H9 (cell line): Measurements from ENCODE around the gene HIPK1. TPM values are rescaled to one million over a fixed set of nuclear protein-coding genes. Genes with fewer than 3 reads are reported as not detected.

Source experiments
- DNase-seq: peaks from one replicate; pipeline ENCODE4 v3.0.0-alpha.2; 2017
- H2AFZ ChIP-seq: one replicate; pipeline ENCODE4 v1.6.1; 2013; ENCODE audit warnings: mild to moderate bottlenecking, low read length, control low read depth, moderate library complexity
- H2AK5ac ChIP-seq: 2 replicates; pipeline ENCODE4 v1.6.1; 2013; ENCODE audit warnings: low read length, control low read depth, mixed read lengths; ENCODE audit not compliant: insufficient read length
- H2BK120ac ChIP-seq: one replicate; pipeline ENCODE4 v1.6.1; 2013; ENCODE audit warnings: low read depth, mild to moderate bottlenecking, low read length, control low read depth, inconsistent platforms; ENCODE audit not compliant: poor library complexity, severe bottlenecking
- H2BK12ac ChIP-seq: 2 replicates; pipeline ENCODE4 v1.6.1; 2013; ENCODE audit warnings: low read length, control low read depth, mixed read lengths, low read depth; ENCODE audit not compliant: insufficient read length
- H2BK15ac ChIP-seq: 2 replicates; pipeline ENCODE4 v1.6.1; 2013; ENCODE audit warnings: low read depth, low read length, control low read depth
- H2BK20ac ChIP-seq: one replicate; pipeline ENCODE4 v1.6.1; 2013; ENCODE audit warnings: low read depth, mild to moderate bottlenecking, low read length, control low read depth, inconsistent platforms; ENCODE audit not compliant: poor library complexity, severe bottlenecking
- H2BK5ac ChIP-seq: 2 replicates; pipeline ENCODE4 v1.6.1; 2013; ENCODE audit warnings: low read length, control low read depth, mixed read lengths; ENCODE audit not compliant: insufficient read length
- H3K14ac ChIP-seq: 2 replicates; pipeline ENCODE4 v1.6.1; 2013; ENCODE audit warnings: low read length, control low read depth; ENCODE audit not compliant: insufficient read depth
- H3K18ac ChIP-seq: 2 replicates; pipeline ENCODE4 v1.6.1; 2013; ENCODE audit warnings: low read depth, mild to moderate bottlenecking, mixed read lengths, low read length, control low read depth; ENCODE audit not compliant: insufficient read length
- H3K23ac ChIP-seq: 2 replicates; pipeline ENCODE4 v1.6.1; 2013; ENCODE audit warnings: low read length, control low read depth, mixed read lengths, low read depth; ENCODE audit not compliant: insufficient read length
- H3K23me2 ChIP-seq: 2 replicates; pipeline ENCODE4 v1.6.1; 2013; ENCODE audit warnings: low read depth, mild to moderate bottlenecking, mixed read lengths, low read length, control low read depth; ENCODE audit not compliant: insufficient read length, poor library complexity, severe bottlenecking
- H3K27ac ChIP-seq: 2 replicates; pipeline ENCODE4 v1.5.1; 2013; ENCODE audit warnings: low read length, control low read depth, mixed read lengths, low read depth; ENCODE audit not compliant: insufficient read length
- H3K27me3 ChIP-seq: 2 replicates; pipeline ENCODE4 v1.6.1; 2013; ENCODE audit warnings: low read length, control low read depth, inconsistent platforms; ENCODE audit not compliant: insufficient read depth
- H3K4ac ChIP-seq: 2 replicates; pipeline ENCODE4 v1.6.1; 2013; ENCODE audit warnings: low read depth, mild to moderate bottlenecking, control low read depth, inconsistent platforms, low read length, moderate library complexity
- H3K4me1 ChIP-seq: 2 replicates; pipeline ENCODE4 v1.6.1; 2013; ENCODE audit warnings: low read length, control low read depth, inconsistent platforms; ENCODE audit not compliant: insufficient read depth
- H3K4me2 ChIP-seq: 2 replicates; pipeline ENCODE4 v1.6.1; 2013; ENCODE audit warnings: low read length, control low read depth, mixed read lengths; ENCODE audit not compliant: insufficient read length, insufficient read depth
- H3K56ac ChIP-seq: 2 replicates; pipeline ENCODE4 v1.6.1; 2013; ENCODE audit warnings: low read depth, mild to moderate bottlenecking, mixed read lengths, low read length, control low read depth; ENCODE audit not compliant: insufficient read length
- H3K79me1 ChIP-seq: 2 replicates; pipeline ENCODE4 v1.6.1; 2013; ENCODE audit warnings: low read depth, mild to moderate bottlenecking, moderate library complexity, low read length, control low read depth, inconsistent platforms; ENCODE audit not compliant: insufficient read depth, poor library complexity, severe bottlenecking
- H3K79me2 ChIP-seq: 2 replicates; pipeline ENCODE4 v1.6.1; 2013; ENCODE audit warnings: low read length, control low read depth, inconsistent platforms; ENCODE audit not compliant: insufficient read depth
- H3K9ac ChIP-seq: 2 replicates; pipeline ENCODE4 v1.6.1; 2013; ENCODE audit warnings: low read length, control low read depth, mixed read lengths; ENCODE audit not compliant: insufficient read length; ENCODE audit errors: extremely low read depth
- H3K9me3 ChIP-seq: one replicate; pipeline ENCODE4 v1.6.1; 2013; ENCODE audit warnings: low read depth, low read length, inconsistent platforms; ENCODE audit not compliant: control insufficient read depth
- H3T11ph ChIP-seq: one replicate; pipeline ENCODE4 v1.6.1; 2013; ENCODE audit warnings: mild to moderate bottlenecking, low read length, control low read depth, inconsistent platforms
- H4K20me1 ChIP-seq: one replicate; pipeline ENCODE4 v1.6.1; 2013; ENCODE audit not compliant: control insufficient read depth, insufficient read length, insufficient read depth
- H4K5ac ChIP-seq: 2 replicates; pipeline ENCODE4 v1.6.1; 2013; ENCODE audit warnings: low read depth, mild to moderate bottlenecking, mixed read lengths, low read length, control low read depth; ENCODE audit not compliant: insufficient read length
- H4K8ac ChIP-seq: replicated peaks from 2 replicates; pipeline ENCODE4 v1.6.1; 2013; ENCODE audit warnings: low read length, control low read depth, mixed read lengths, low read depth; ENCODE audit not compliant: insufficient read length
- H4K91ac ChIP-seq: 2 replicates; pipeline ENCODE4 v1.6.1; 2013; ENCODE audit warnings: low read depth, mild to moderate bottlenecking, moderate library complexity, mixed read lengths, low read length, control low read depth; ENCODE audit not compliant: insufficient read length
- H3K27ac Mint-ChIP-seq, 3 experiments: 2 replicates in 2 of 3; 3 replicates in 1 of 3; pipeline ENCODE4 v1.8.0; 2020 to 2021; ENCODE audit warnings: mixed read lengths in 3 of 3, mild to moderate bottlenecking in 1 of 3, moderate library complexity in 1 of 3
- H3K27me3 Mint-ChIP-seq: 2 replicates; pipeline ENCODE4 v1.8.0; 2021; ENCODE audit warnings: low read depth, mild to moderate bottlenecking, moderate library complexity, mixed read lengths
- H3K36me3 Mint-ChIP-seq, 3 experiments: 2 replicates in 2 of 3; 3 replicates in 1 of 3; pipeline ENCODE4 v1.8.0; 2020 to 2021; ENCODE audit warnings: low read depth in 3 of 3, mixed read lengths in 3 of 3; ENCODE audit not compliant: insufficient read depth in 1 of 3
- H3K4me1 Mint-ChIP-seq, 2 experiments: 2 replicates each; pipeline ENCODE4 v1.8.0; 2020; ENCODE audit warnings: mixed read lengths in 2 of 2
- H3K4me3 Mint-ChIP-seq, 2 experiments: 2 replicates in 1 of 2; 3 replicates in 1 of 2; pipeline ENCODE4 v1.8.0; 2020 to 2021; ENCODE audit warnings: mild to moderate bottlenecking in 2 of 2, mixed read lengths in 2 of 2, moderate library complexity in 1 of 2
- H3K9me3 Mint-ChIP-seq, 2 experiments: 2 replicates in 1 of 2; 3 replicates in 1 of 2; pipeline ENCODE4 v1.8.0; 2020; ENCODE audit warnings: mild to moderate bottlenecking in 2 of 2, mixed read lengths in 2 of 2, moderate library complexity in 1 of 2
- CTCF ChIP-seq: fragments of 200-600 bp; sonication (generic); conservative IDR thresholded peaks from 3 replicates; pipeline ENCODE4 v1.8.0; 2021; ENCODE audit warnings: antibody characterized with exemption, mild to moderate bottlenecking
- total RNA-seq: library from RNA; stranded (reverse); gene quantifications from 2 replicates; pipeline ENCODE4 v1.2.1, GENCODE V29; 2021

The HIPK1 gene
- total RNA-seq, 1 experiment from 2014 or later = 65.7 TPM

DNA sequence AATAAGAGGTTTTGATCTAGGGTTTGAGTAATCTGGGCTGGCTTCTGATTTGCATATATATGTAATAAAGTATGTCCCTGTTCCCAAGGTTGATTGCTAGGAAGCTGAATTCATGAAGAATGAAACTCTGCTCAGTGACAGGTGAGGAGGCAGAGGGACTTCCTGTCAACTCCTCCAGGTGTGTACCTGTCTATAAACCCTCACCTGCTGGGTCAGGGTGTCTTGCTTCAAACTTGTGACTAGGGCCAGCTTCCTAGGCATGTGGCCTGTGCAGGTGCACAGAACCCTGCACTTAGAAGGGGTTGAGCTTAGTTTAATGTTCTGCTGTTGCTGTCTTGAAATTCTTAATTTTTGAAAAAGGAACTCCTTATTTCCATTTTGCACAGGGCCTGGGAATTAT lies 71.3 kb downstream of the HIPK1 start:
- Mint-ChIP-seq H3K4me1 (peaks cover 47 to 50% of the 10 kb centered on the region in 2 experiments), H3K36me3 (peaks cover 10 to 30% (median 12%) of the 10 kb centered on the region in 3 experiments), H3K27me3 (peaks cover 4% of the 10 kb centered on the region), H3K9me3 (peaks cover 22 to 24% of the 10 kb centered on the region in 2 experiments), H3K27ac (no peak overlapping the region; a peak in 1 of 7 replicates), H3K4me3 (no peak overlapping the region)
- H3K4me1 ChIP-seq = peaks cover 12% of the 10 kb centered on the region; the same call in 1 of the 2 replicates
- H3K9ac ChIP-seq = no peak overlapping the region
- no peaks in the 10 kb centered on the region for H3K27me3 ChIP-seq
- no peak overlapping the region for H3K56ac ChIP-seq
- H2AK5ac ChIP-seq = no peak overlapping the region
- DNase-seq = no peak
- H3K4me2 ChIP-seq = no peak overlapping the region
- no peak for TF ChIP-seq CTCF
- H3K9me3 ChIP-seq = peaks cover 5% of the 10 kb centered on the region
- H3K23me2 ChIP-seq = no peaks in the 10 kb centered on the region
- H2BK12ac ChIP-seq = no peak overlapping the region
- no peak overlapping the region for H2BK20ac ChIP-seq
- H3K18ac ChIP-seq = no peak overlapping the region
- H4K8ac ChIP-seq = no peak overlapping the region
- no peak overlapping the region for H2BK120ac ChIP-seq
- H3K23ac ChIP-seq = no peak overlapping the region
- no peak overlapping the region for H3T11ph ChIP-seq
- no peaks in the 10 kb centered on the region for H3K79me2 ChIP-seq
- no peak overlapping the region for H2BK5ac ChIP-seq
- no peak overlapping the region for H2AFZ ChIP-seq
- no peak overlapping the region for H3K14ac ChIP-seq
- H4K91ac ChIP-seq = no peak overlapping the region
- no peaks in the 10 kb centered on the region for H3K79me1 ChIP-seq
- H2BK15ac ChIP-seq = no peak overlapping the region
- H3K27ac ChIP-seq = no peak overlapping the region
- no peak overlapping the region for H3K4ac ChIP-seq
- H4K5ac ChIP-seq = no peak overlapping the region
- no peaks in the 10 kb centered on the region for H4K20me1 ChIP-seq
